Loucy (cell line): ENCODE data around the gene LDLRAD4.
"Not testable (repeated sequence)": the region's sequence is repeated elsewhere in the genome, so short reads cannot be mapped to it uniquely, and the experiment has no call there.

ENCODE experiments used
- H2AFZ ChIP-seq: fragments of 200-600 bp; sonication (generic); 2 replicates; pipeline ENCODE4 v1.6.0; 2016; ENCODE audit warnings: antibody characterized with exemption, mild to moderate bottlenecking, low read length, moderate library complexity
- H3F3A ChIP-seq: fragments of 200-600 bp; 2 replicates; pipeline ENCODE4 v1.6.0; 2016; ENCODE audit warnings: antibody characterized with exemption, low read depth, mild to moderate bottlenecking
- H3K27me3 ChIP-seq: fragments of 200-600 bp; sonication (generic); 2 replicates; pipeline ENCODE4 v1.6.1; 2014; ENCODE audit warnings: low read length, mild to moderate bottlenecking; ENCODE audit not compliant: insufficient read depth, poor library complexity, severe bottlenecking
- H3K36me3 ChIP-seq: fragments of 200-600 bp; sonication (generic); 2 replicates; pipeline ENCODE4 v1.6.1; 2016; ENCODE audit warnings: low read length; ENCODE audit not compliant: insufficient read depth
- H3K4me1 ChIP-seq: fragments of 200-600 bp; sonication (generic); 2 replicates; pipeline ENCODE4 v1.5.1; 2014; ENCODE audit warnings: low read length, mild to moderate bottlenecking; ENCODE audit not compliant: insufficient read depth, poor library complexity, severe bottlenecking
- H3K4me2 ChIP-seq: fragments of 200-600 bp; sonication (generic); 2 replicates; pipeline ENCODE4 v1.6.0; 2014; ENCODE audit warnings: antibody characterized with exemption, low read length, low read depth, mild to moderate bottlenecking; ENCODE audit not compliant: poor library complexity, severe bottlenecking
- H3K4me3 ChIP-seq: fragments of 200-600 bp; sonication (generic); 2 replicates; pipeline ENCODE4 v1.5.1; 2014; ENCODE audit warnings: low read length, mild to moderate bottlenecking, mixed read lengths; ENCODE audit not compliant: poor library complexity, severe bottlenecking
- H3K79me2 ChIP-seq: fragments of 200-600 bp; sonication (generic); 2 replicates; pipeline ENCODE4 v1.6.1; 2014; ENCODE audit warnings: low read length; ENCODE audit not compliant: insufficient read depth
- H3K9ac ChIP-seq: fragments of 200-600 bp; sonication (generic); 2 replicates; pipeline ENCODE4 v1.6.0; 2014; ENCODE audit warnings: mild to moderate bottlenecking, low read depth, low read length, moderate library complexity; ENCODE audit not compliant: poor library complexity, severe bottlenecking
- H3K9me2 ChIP-seq: fragments of 200-600 bp; sonication (generic); replicated peaks from 2 replicates; pipeline ENCODE4 v1.6.1; 2016; ENCODE audit warnings: low read depth, low read length, mixed read lengths
- H3K9me3 ChIP-seq: fragments of 200-600 bp; sonication (generic); 2 replicates; pipeline ENCODE4 v1.6.1; 2014; ENCODE audit warnings: mild to moderate bottlenecking, antibody characterized with exemption, low read length, low read depth; ENCODE audit not compliant: insufficient read depth
- H4K20me1 ChIP-seq: fragments of 200-600 bp; sonication (generic); 2 replicates; pipeline ENCODE4 v1.6.0; 2014; ENCODE audit warnings: antibody characterized with exemption, low read length, mild to moderate bottlenecking; ENCODE audit not compliant: insufficient read depth, poor library complexity, severe bottlenecking
- EZH2phosphoT487 ChIP-seq: fragments of 200-600 bp; IDR thresholded peaks from 2 replicates; pipeline ENCODE4 v1.6.1; 2018; ENCODE audit warnings: antibody characterized with exemption, mild to moderate bottlenecking, moderate library complexity, borderline replicate concordance
- TF ChIP-seq, protein P1 (sequence below): fragments of 200-600 bp; sonication (generic); conservative IDR thresholded peaks from 2 replicates; pipeline ENCODE4 v1.5.1; 2014; ENCODE audit warnings: mild to moderate bottlenecking, antibody characterized with exemption, low read length

LDLRAD4 gene

GRCh38 chr18:13486686-13487085 is 268.1 kb downstream of the LDLRAD4 start:
- Histone ChIP-seq H3K4me1 (peaks cover 36% of the 10 kb centered on the region), H3K4me2 (no peak overlapping the region), H3K36me3 (peaks cover 17% of the 10 kb centered on the region; the same call in 1 of the 2 replicates), H3K9me2 (no peaks in the 10 kb centered on the region), H3F3A (no peaks in the 10 kb centered on the region), H3K4me3 (no peak overlapping the region), H2AFZ (no peak overlapping the region), H3K9me3 (no peaks in the 10 kb centered on the region), H4K20me1 (no peaks in the 10 kb centered on the region), H3K9ac (no peak overlapping the region), H3K79me2 (peaks cover 13% of the 10 kb centered on the region), H3K27me3 (no peaks in the 10 kb centered on the region)
- TF ChIP-seq EZH2phosphoT487: no peak
- TF ChIP-seq, protein P1, sequence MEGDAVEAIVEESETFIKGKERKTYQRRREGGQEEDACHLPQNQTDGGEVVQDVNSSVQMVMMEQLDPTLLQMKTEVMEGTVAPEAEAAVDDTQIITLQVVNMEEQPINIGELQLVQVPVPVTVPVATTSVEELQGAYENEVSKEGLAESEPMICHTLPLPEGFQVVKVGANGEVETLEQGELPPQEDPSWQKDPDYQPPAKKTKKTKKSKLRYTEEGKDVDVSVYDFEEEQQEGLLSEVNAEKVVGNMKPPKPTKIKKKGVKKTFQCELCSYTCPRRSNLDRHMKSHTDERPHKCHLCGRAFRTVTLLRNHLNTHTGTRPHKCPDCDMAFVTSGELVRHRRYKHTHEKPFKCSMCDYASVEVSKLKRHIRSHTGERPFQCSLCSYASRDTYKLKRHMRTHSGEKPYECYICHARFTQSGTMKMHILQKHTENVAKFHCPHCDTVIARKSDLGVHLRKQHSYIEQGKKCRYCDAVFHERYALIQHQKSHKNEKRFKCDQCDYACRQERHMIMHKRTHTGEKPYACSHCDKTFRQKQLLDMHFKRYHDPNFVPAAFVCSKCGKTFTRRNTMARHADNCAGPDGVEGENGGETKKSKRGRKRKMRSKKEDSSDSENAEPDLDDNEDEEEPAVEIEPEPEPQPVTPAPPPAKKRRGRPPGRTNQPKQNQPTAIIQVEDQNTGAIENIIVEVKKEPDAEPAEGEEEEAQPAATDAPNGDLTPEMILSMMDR: no peak

- H3K9ac ChIP-seq: no peak overlapping the region
- no peak overlapping the region for H3K4me3 ChIP-seq
- H3K27me3 ChIP-seq: no peaks in the 10 kb centered on the region
- H3K9me3 ChIP-seq: no peaks in the 10 kb centered on the region
- no peaks in the 10 kb centered on the region for H3F3A ChIP-seq
- no peak for TF ChIP-seq EZH2phosphoT487
- TF ChIP-seq, protein P1: no peak
- H3K4me1 ChIP-seq: peaks cover 31% of the 10 kb centered on the region
- H3K36me3 ChIP-seq: peaks cover 21% of the 10 kb centered on the region; the same call in 1 of the 2 replicates
- H2AFZ ChIP-seq: no peak overlapping the region
- H3K4me2 ChIP-seq: no peak overlapping the region
- H3K79me2 ChIP-seq: peaks cover 13% of the 10 kb centered on the region
- no peaks in the 10 kb centered on the region for H3K9me2 ChIP-seq
- no peaks in the 10 kb centered on the region for H4K20me1 ChIP-seq
These were observed 268.7 kb downstream of the LDLRAD4 start for GRCh38 chr18:13487237-13487636.

DNA sequence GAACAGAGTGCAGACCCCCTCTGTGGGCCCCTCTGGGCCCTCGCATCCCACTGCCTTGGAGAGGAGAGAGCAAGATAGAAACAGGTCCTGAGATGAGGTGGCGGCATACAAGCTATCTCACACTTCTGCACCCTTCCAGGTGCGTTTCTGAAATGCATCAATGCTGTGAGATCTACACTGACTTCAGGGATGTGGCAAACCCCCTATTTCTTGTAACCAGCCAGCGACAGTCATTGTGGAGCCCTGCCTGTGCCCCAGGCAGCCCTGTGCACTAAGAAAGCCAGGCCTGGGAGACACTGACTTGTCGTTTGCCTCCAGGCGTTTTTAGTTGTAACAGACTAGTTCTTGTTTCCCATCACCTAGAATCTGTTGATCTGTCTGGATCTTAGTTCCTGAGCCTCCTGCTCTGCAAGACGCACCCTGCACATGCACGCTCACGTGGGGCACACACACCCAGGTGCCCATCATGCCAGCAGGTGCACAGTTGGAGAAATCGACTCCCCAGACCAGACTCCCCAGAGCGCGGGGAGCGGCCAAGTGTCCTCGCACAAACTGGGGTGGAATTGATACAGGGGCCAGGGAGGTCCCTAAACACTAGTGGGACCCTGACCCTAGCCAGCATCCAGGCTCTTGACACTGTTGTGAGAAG is 269.8 kb downstream of the LDLRAD4 start:
- Histone ChIP-seq H3K4me2 (no peak overlapping the region), H3K9ac (no peak overlapping the region), H3K79me2 (peaks cover 13% of the 10 kb centered on the region), H2AFZ (no peak overlapping the region), H3K4me1 (peaks cover 19% of the 10 kb centered on the region), H3K27me3 (no peaks in the 10 kb centered on the region), H3F3A (no peaks in the 10 kb centered on the region), H3K4me3 (no peak overlapping the region), H4K20me1 (no peaks in the 10 kb centered on the region), H3K36me3 (peaks cover 22% of the 10 kb centered on the region; the same call in 1 of the 2 replicates), H3K9me3 (no peaks in the 10 kb centered on the region), H3K9me2 (no peaks in the 10 kb centered on the region)
- TF ChIP-seq, protein P1: no peak
- TF ChIP-seq EZH2phosphoT487: no peak

DNA sequence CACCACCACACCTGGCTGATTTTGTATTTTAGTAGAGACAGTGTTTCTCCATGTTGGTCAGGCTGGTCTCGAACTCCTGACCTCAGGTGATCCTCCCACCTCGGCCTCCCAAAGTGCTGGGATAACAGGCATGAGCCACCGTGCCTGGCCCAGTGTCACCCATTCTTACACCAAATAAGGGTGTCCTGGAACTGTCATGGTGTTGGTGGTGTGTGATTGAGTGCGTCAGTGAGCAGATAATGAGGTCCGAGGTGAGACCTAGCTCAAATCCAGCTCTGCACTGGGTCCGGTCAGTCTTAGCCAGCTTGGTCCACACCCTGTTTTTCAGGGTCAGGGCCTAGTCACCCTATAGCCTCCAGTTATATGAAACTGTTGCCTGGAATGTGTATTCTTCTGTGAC is 270.7 kb downstream of the LDLRAD4 start:
- H3K9me2 ChIP-seq, H4K20me1 ChIP-seq, H3K9me3 ChIP-seq, H3K27me3 ChIP-seq, H2AFZ ChIP-seq, H3K4me2 ChIP-seq, H3F3A ChIP-seq, H3K9ac ChIP-seq, H3K4me3 ChIP-seq: not testable (repeated sequence)
- Histone ChIP-seq H3K79me2 (peaks cover 13% of the 10 kb centered on the region), H3K36me3 (peaks cover 22% of the 10 kb centered on the region; the same call in 1 of the 2 replicates), H3K4me1 (peaks cover 10% of the 10 kb centered on the region)
